OCI-LY1 (cell line): ENCODE measurements around the gene PSMD4.

Experiments used
- CTCF ChIP-seq: fragments of 200-600 bp; sonication (generic), shearing (Covaris generic); IDR thresholded peaks from 2 replicates; pipeline ENCODE4 v1.5.1; 2017; ENCODE audit warnings: mild to moderate bottlenecking, antibody characterized with exemption, low read length, moderate library complexity, mixed read lengths
- EZH2 ChIP-seq: fragments of 200-600 bp; sonication (generic), shearing (Covaris generic); IDR thresholded peaks from 2 replicates; pipeline ENCODE4 v1.8.0; 2017; ENCODE audit warnings: borderline replicate concordance, mixed run types, mild to moderate bottlenecking, antibody characterized with exemption, low read length, moderate library complexity, mixed read lengths

- TF ChIP-seq CTCF (no peak), EZH2 (no peak)
Measured at GRCh38 chr1:151282883-151283725, 28.6 kb downstream of the PSMD4 start.
